SU-DHL-6 (cell line): ENCODE results near the gene FPR2.

ENCODE experiments used
- CTCF ChIP-seq: fragments of 200-600 bp; sonication (generic); IDR thresholded peaks from one replicate; pipeline ENCODE4 v1.5.1; 2017; ENCODE audit warnings: antibody characterized with exemption, mild to moderate bottlenecking, low read length, moderate library complexity; ENCODE audit not compliant: insufficient read depth, poor library complexity, severe bottlenecking
- EZH2phosphoT487 ChIP-seq: fragments of 200-600 bp; sonication (generic), shearing (Covaris generic); conservative IDR thresholded peaks from 2 replicates; pipeline ENCODE4 v1.6.1; 2018; ENCODE audit warnings: mild to moderate bottlenecking, antibody characterized with exemption, low read length, moderate library complexity, mixed read lengths

- TF ChIP-seq CTCF (no peak), EZH2phosphoT487 (no peak)
Measured at GRCh38 chr19:51742789-51743188, 18.2 kb upstream of the FPR2 start.
